Right cardiac atrium (tissue), 5 donors: ENCODE measurements around the gene FNBP1L. TPM values are rescaled to one million over a fixed set of nuclear protein-coding genes. Genes with fewer than 3 reads are reported as not detected.
"Not testable (repeated sequence)": the region's sequence is repeated elsewhere in the genome, so short reads cannot be mapped to it uniquely, and the experiment has no call there.

Source experiments
- ATAC-seq, 2 donors: fragments of 200-7000 bp; cut with Tn5 transposase; one replicate each; pipeline versions ENCODE4 v1.8.0 to v1.9.1; 2020; ENCODE audit warnings: moderate library complexity in 2 of 2, mild to moderate bottlenecking in 1 of 2
- DNase-seq, 3 donors: peaks; one replicate each; pipeline ENCODE4 v3.0.0-alpha.2; 2020
- H3K27ac ChIP-seq: one replicate; pipeline ENCODE4 v1.5.1; 2013; ENCODE audit warnings: mild to moderate bottlenecking, low read length, control low read depth, moderate library complexity
- H3K27me3 ChIP-seq: one replicate; pipeline ENCODE4 v1.6.1; 2013; ENCODE audit not compliant: control insufficient read depth, insufficient read depth
- H3K4me1 ChIP-seq: one replicate; pipeline ENCODE4 v1.6.1; 2013; ENCODE audit warnings: low read length; ENCODE audit not compliant: control insufficient read depth, insufficient read depth
- H3K4me3 ChIP-seq: one replicate; pipeline ENCODE4 v1.5.1; 2013; ENCODE audit warnings: low read length, control low read depth
- H3K9me3 ChIP-seq: one replicate; pipeline ENCODE4 v1.6.1; 2013; ENCODE audit warnings: low read length; ENCODE audit not compliant: control insufficient read depth
- whole genome bisulfite sequencing: extraction: QIAGEN DNeasy Blood & Tissue Kit; methylation state at CpG from one replicate; pipeline ENCODE4 v1.1.7; 2013; 5-methylcytosine and 5-hydroxymethylcytosine counted together
- intact Hi-C, 4 donors: fragments of 100-400 bp; cut with DNase I; formaldehyde crosslinking; loops; one replicate each; pipeline versions ENCODE4 v1.11.0 to v1.14.0; 2022 to 2023
- polyA plus RNA-seq: library from polyadenylated mRNA; stranded (reverse); fragments of 200-250 nt; gene quantifications from one replicate; pipeline ENCODE4 v1.2.3, GENCODE V29; 2013
- total RNA-seq, 4 donors: library from RNA; stranded (reverse); fragmentation: NEBNext Ultra II Directional; extraction: Animal tissue kit (Norgen Biotek cat#: 25700); gene quantifications; one replicate each; pipeline ENCODE4 v1.2.1, GENCODE V29; 2021
- donor health status: healthy with polysubstance abuse.
- donor health status: DM: no; HTN: yes; CAD: no.
- donor health status: DM: no; HTN: no; CAD: no.
- donor health status: DM: no; HTN: yes; CAD: no; lungs with severe emphysema.
- donor health status: DM: yes; HTN: yes; CAD: no.

Gene FNBP1L
- total and polyA plus RNA-seq, 5 donors = 13.1 to 21.8 (median 18.3) TPM

GRCh38 chr1:93579891-93580290, 132.0 kb downstream of the FNBP1L start:
- no peaks in the 10 kb centered on the region for H3K9me3 ChIP-seq
- H3K27ac ChIP-seq = peak overlapping the region; percentile 7
- H3K4me1 ChIP-seq = peaks cover under 1% of the 10 kb centered on the region
- intact Hi-C loops = no loop called here
- ATAC-seq (peak; percentile 67 to 72), DNase-seq (peak; percentile 73 to 84 (median 81))
- H3K27me3 ChIP-seq = no peaks in the 10 kb centered on the region
- H3K4me3 ChIP-seq = no peak overlapping the region
- 75% methylated on average over 5 of the region's 5 CpGs for WGBS

GRCh38 chr1:93581917-93582850, 134.3 kb downstream of the FNBP1L start:
- Histone ChIP-seq H3K4me1 (peaks cover 2% of the 10 kb centered on the region), H3K27ac (no peak overlapping the region), H3K9me3 (no peaks in the 10 kb centered on the region), H3K4me3 (no peak overlapping the region), H3K27me3 (no peaks in the 10 kb centered on the region)
- no peak for ATAC-seq
- 94% methylated on average over 23 of the region's 23 CpGs for WGBS
- intact Hi-C loops = no loop called here
- DNase-seq = no peak

GRCh38 chr1:93584261-93585003, 136.5 kb downstream of the FNBP1L start:
- ATAC-seq = peak; percentile 34 to 44
- intact Hi-C loops = no loop called here
- Histone ChIP-seq H3K27me3 (no peaks in the 10 kb centered on the region), H3K4me1 (peaks cover 2% of the 10 kb centered on the region), H3K27ac (peak overlapping the region; percentile 95), H3K4me3 (no peak overlapping the region), H3K9me3 (no peaks in the 10 kb centered on the region)
- no peak for DNase-seq
- 46% methylated on average over 9 of the region's 9 CpGs for WGBS

- Histone ChIP-seq H3K4me3 (no peak overlapping the region), H3K27ac (peak overlapping the region; percentile 95), H3K4me1 (peaks cover 4% of the 10 kb centered on the region), H3K9me3 (no peaks in the 10 kb centered on the region), H3K27me3 (no peaks in the 10 kb centered on the region)
- DNase-seq (peak; percentile 90 to 96 (median 95)), ATAC-seq (peak; percentile 91 to 93)
- intact Hi-C loops = no loop called here
- 41% methylated on average over 13 of the region's 13 CpGs for WGBS
These were observed 137.4 kb downstream of the FNBP1L start for GRCh38 chr1:93585059-93585966.

- H3K4me1 ChIP-seq = peaks cover 4% of the 10 kb centered on the region
- DNase-seq (no peak), ATAC-seq (no peak)
- H3K9me3 ChIP-seq = no peaks in the 10 kb centered on the region
- no peaks in the 10 kb centered on the region for H3K27me3 ChIP-seq
- no peak overlapping the region for H3K27ac ChIP-seq
- WGBS = 60% methylated on average over 5 of the region's 5 CpGs
- intact Hi-C loops = no loop called here
- no peak overlapping the region for H3K4me3 ChIP-seq
These were observed 139.4 kb downstream of the FNBP1L start for GRCh38 chr1:93587354-93587753.

- no peaks in the 10 kb centered on the region for H3K27me3 ChIP-seq
- no peak overlapping the region for H3K4me3 ChIP-seq
- intact Hi-C loops = no loop called here
- peaks cover 6% of the 10 kb centered on the region for H3K4me1 ChIP-seq
- no peak overlapping the region for H3K27ac ChIP-seq
- ATAC-seq = no peak
- H3K9me3 ChIP-seq = no peaks in the 10 kb centered on the region
- DNase-seq = no peak
- 61% methylated on average over 6 of the region's 6 CpGs for WGBS
These were observed 140.3 kb downstream of the FNBP1L start for GRCh38 chr1:93588206-93588605.

- Histone ChIP-seq H3K9me3 (no peaks in the 10 kb centered on the region), H3K27me3 (no peaks in the 10 kb centered on the region), H3K27ac (no peak overlapping the region), H3K4me3 (no peak overlapping the region), H3K4me1 (peaks cover 9% of the 10 kb centered on the region)
- intact Hi-C loops = no loop called here
- WGBS = 95% methylated on average over 20 of the region's 20 CpGs
- DNase-seq = no peak
- ATAC-seq = no peak
These were observed 141.0 kb downstream of the FNBP1L start for GRCh38 chr1:93588955-93589354.

GRCh38 chr1:93591291-93591675, 143.4 kb downstream of the FNBP1L start:
- H3K4me1 ChIP-seq = peaks cover 17% of the 10 kb centered on the region
- H3K27ac ChIP-seq, H3K4me3 ChIP-seq, ATAC-seq, DNase-seq, H3K9me3 ChIP-seq, intact Hi-C loops, H3K27me3 ChIP-seq: not testable (repeated sequence)
- 79% methylated on average over 3 of the region's 3 CpGs for WGBS

- H3K4me1 ChIP-seq = peaks cover 18% of the 10 kb centered on the region
- no peaks in the 10 kb centered on the region for H3K27me3 ChIP-seq
- intact Hi-C loops = no loop called here
- H3K9me3 ChIP-seq = no peaks in the 10 kb centered on the region
- DNase-seq = peak in 1 of 3 donors; percentile 58
- peak in 1 of 2 donors; percentile 40 for ATAC-seq
- WGBS = 81% methylated on average over 17 of the region's 17 CpGs
- H3K27ac ChIP-seq = no peak overlapping the region
- H3K4me3 ChIP-seq = no peak overlapping the region
These were observed 144.0 kb downstream of the FNBP1L start for GRCh38 chr1:93591676-93592550.

GRCh38 chr1:93592551-93592949, 144.6 kb downstream of the FNBP1L start:
- intact Hi-C loops = no loop called here
- H3K4me1 ChIP-seq = peaks cover 18% of the 10 kb centered on the region
- WGBS = 86% methylated on average over 6 of the region's 6 CpGs
- no peak overlapping the region for H3K4me3 ChIP-seq
- ATAC-seq = peak; percentile 23 to 31
- no peaks in the 10 kb centered on the region for H3K9me3 ChIP-seq
- no peak for DNase-seq
- peak overlapping the region; percentile 71 for H3K27ac ChIP-seq
- H3K27me3 ChIP-seq = no peaks in the 10 kb centered on the region
